HG03025 (cell line): ENCODE data around the gene BCAS1.
"Not testable (repeated sequence)": the region's sequence is repeated elsewhere in the genome, so short reads cannot be mapped to it uniquely, and the experiment has no call there.

Experiments
- ATAC-seq: cut with Tn5 transposase; IDR thresholded peaks from one replicate; pipeline ENCODE4 v1.9.1; 2021; ENCODE audit warnings: mild to moderate bottlenecking, moderate library complexity; ENCODE audit not compliant: unreplicated experiment, low FRiP score

Gene BCAS1

GRCh38 chr20:54025251-54025771 is 45.1 kb downstream of the BCAS1 start:
- no peak for ATAC-seq

GRCh38 chr20:54023406-54023805 is 47.0 kb downstream of the BCAS1 start:
- ATAC-seq: no peak

- no peak for ATAC-seq
Observed at GRCh38 chr20:54021446-54022235, 48.8 kb downstream of the BCAS1 start.

- ATAC-seq: no peak
Observed at GRCh38 chr20:54020868-54021267, 49.5 kb downstream of the BCAS1 start.

GRCh38 chr20:54020348-54020747 is 50.0 kb downstream of the BCAS1 start:
- no peak for ATAC-seq

GRCh38 chr20:54019585-54019984 is 50.8 kb downstream of the BCAS1 start:
- ATAC-seq: no peak

GRCh38 chr20:54019127-54019526 is 51.3 kb downstream of the BCAS1 start:
- no peak for ATAC-seq

GRCh38 chr20:54017846-54018245 is 52.5 kb downstream of the BCAS1 start:
- ATAC-seq: peak; percentile 91

GRCh38 chr20:54015496-54015895 is 54.9 kb downstream of the BCAS1 start:
- no peak for ATAC-seq

GRCh38 chr20:54014293-54014926 is 56.0 kb downstream of the BCAS1 start:
- ATAC-seq: no peak

- no peak for ATAC-seq
Observed at GRCh38 chr20:54013471-54013870, 56.9 kb downstream of the BCAS1 start.

GRCh38 chr20:54011346-54011745 is 59.0 kb downstream of the BCAS1 start:
- no peak for ATAC-seq

- ATAC-seq: not testable (repeated sequence)
Observed at GRCh38 chr20:54006216-54006615, 64.2 kb downstream of the BCAS1 start.

- ATAC-seq: no peak
Observed at GRCh38 chr20:54005524-54005923, 64.9 kb downstream of the BCAS1 start.

- peak; percentile 87 for ATAC-seq
Observed at GRCh38 chr20:54004445-54004844, 65.9 kb downstream of the BCAS1 start.

GRCh38 chr20:54002741-54003140 is 67.7 kb downstream of the BCAS1 start:
- no peak for ATAC-seq

- no peak for ATAC-seq
Observed at GRCh38 chr20:54002056-54002575, 68.3 kb downstream of the BCAS1 start.

- ATAC-seq: no peak
Observed at GRCh38 chr20:54000914-54001313, 69.5 kb downstream of the BCAS1 start.

GRCh38 chr20:54000262-54000661 is 70.1 kb downstream of the BCAS1 start:
- no peak for ATAC-seq

GRCh38 chr20:53999077-53999476 is 71.3 kb downstream of the BCAS1 start:
- no peak for ATAC-seq

- ATAC-seq: no peak
Observed at GRCh38 chr20:53996584-53997486, 73.6 kb downstream of the BCAS1 start.
